AG09319 (cell line): Measurements from ENCODE around the gene RING1.
"Not testable (repeated sequence)": the region's sequence is repeated elsewhere in the genome, so short reads cannot be mapped to it uniquely, and the experiment has no call there.

ENCODE experiments used
- DNase-seq: peaks from one replicate; pipeline ENCODE4 v3.0.0-alpha.2; 2010; ENCODE audit warnings: low read depth; ENCODE audit errors: extremely low read depth
- TF ChIP-seq, protein P1 (sequence below): IDR thresholded peaks from 2 replicates; pipeline ENCODE4 v1.5.1; 2011; ENCODE audit warnings: low read depth, mild to moderate bottlenecking, inconsistent platforms, low read length, moderate library complexity

RING1 gene

DNA sequence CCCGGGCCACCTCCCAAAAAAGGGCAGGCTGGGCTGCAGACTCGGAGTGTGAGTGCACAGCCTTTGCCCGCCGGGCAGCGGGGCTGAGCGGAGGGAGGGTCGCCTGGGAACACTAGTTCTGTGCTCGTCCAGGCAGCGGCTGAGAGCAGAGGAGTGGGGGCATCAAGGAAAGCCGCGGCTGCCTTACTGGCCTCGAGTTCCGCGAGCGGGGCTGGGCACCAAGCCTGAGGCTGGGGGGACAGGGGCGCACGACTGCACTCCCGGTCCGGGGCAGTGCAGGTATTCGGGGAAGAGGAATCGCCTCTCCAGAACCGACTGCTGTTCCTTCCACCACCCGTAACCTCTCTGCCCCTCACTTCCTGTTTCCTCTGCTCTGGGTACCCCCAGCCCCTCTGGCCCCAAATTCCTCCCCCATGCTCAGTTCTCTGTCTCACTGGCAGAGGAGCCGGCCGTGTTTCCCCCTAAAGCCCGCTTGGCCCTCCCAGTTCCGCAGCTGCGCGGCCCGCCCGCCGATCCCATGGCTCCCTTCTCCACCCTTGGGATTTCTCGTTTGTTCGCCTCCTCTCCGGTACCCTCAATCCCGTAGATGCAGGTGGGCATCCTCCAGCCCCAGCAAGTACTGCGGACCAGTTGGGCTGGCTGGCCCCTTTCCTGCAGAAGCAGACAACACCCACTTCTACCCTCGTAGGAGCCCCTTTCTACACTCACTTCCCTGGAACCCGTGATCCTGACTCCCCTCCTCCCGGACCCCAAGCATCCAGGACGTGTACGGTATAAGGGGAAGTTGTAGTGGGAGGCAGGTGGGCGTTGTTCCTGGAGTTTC, 5.1 kb downstream of the RING1 start:
- TF ChIP-seq, protein P1, sequence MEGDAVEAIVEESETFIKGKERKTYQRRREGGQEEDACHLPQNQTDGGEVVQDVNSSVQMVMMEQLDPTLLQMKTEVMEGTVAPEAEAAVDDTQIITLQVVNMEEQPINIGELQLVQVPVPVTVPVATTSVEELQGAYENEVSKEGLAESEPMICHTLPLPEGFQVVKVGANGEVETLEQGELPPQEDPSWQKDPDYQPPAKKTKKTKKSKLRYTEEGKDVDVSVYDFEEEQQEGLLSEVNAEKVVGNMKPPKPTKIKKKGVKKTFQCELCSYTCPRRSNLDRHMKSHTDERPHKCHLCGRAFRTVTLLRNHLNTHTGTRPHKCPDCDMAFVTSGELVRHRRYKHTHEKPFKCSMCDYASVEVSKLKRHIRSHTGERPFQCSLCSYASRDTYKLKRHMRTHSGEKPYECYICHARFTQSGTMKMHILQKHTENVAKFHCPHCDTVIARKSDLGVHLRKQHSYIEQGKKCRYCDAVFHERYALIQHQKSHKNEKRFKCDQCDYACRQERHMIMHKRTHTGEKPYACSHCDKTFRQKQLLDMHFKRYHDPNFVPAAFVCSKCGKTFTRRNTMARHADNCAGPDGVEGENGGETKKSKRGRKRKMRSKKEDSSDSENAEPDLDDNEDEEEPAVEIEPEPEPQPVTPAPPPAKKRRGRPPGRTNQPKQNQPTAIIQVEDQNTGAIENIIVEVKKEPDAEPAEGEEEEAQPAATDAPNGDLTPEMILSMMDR = no peak
- DNase-seq = no peak

DNA sequence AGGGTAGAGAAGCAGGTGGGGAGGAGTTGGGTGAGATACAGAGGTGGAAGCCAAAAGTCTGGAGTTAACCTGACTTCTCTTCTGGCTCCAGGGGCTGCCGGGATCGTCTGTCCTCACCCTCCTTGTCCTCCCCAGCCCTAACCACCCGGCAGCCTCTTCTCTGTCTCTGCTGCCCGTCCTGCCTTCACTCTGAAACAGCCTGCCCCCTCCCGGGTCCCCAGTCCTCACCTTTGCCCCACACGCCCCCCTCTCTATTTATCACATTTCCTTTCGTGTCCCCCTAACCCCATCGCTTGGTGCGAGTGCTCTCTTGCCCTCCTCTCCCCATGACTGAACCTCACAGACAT, 5.7 kb downstream of the RING1 start:
- no peak for DNase-seq

DNA sequence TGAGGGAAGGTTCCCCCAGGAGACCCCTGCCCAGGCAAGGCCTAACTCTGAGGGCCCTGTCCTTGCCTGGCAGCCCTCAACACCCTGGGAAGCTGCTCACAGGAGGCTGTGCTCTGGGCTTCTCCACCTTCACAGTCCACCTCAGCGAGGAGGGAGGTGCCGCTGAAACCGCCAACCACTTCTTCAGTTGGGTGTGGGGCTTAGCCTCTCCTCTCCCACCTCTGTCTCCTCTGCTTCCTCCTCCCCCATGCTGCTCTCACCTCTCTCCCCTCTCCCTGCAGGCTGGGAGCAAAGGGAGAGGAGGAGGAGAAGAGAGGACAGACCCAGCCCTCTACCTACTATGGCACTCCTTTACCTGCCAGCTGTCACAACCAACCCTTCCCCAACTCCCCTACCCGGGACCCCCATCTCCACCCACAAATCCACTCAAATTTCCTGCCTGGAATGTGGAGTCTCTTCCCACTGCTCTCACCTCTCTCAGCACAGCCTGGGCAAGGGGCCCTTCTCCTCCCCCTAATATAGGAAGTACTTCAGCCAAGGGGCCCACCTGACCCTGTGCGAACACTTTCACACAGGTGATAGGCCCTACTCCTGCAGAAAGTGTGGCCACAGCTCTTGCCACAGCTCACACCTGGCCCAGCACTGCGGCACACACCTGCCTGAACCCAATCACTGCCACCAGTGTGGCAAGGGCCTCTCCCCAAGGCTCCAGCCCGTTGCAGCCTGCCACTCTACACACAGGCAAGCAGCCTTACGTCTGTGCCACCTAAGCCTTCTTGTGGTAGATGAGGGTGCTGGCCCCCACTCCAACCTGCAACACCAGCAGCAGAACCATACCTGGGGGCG, 7.2 kb downstream of the RING1 start:
- no peak for DNase-seq
- TF ChIP-seq, protein P1 = no peak

More for the DNA sequence above, 5.7 kb downstream of the RING1 start:
- TF ChIP-seq, protein P1 = no peak

DNA sequence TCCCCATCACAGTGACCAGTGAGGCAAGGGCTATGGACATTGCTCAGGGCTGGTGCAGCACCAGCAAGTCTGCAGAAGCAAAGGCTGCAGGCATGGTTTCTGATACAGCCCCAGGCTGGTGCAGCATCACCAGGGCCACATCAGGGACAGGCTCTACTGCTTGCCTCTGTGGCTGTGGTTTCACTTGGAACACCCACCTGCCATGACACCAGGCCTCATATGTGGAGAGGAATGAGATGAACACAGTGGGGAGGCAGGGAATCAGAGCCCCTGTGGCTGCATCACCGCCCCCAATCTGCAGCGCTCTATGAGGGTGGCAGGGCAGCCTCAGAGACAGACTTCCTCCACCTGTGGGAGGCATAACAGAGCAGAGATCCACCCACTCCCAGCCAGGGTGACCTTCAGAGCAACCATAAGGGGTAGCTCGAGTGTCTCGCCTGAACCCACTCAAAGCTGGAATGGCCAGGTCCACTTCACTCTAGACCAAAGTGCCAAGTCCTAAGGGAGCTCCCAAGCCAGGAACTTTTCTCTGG, 7.9 kb downstream of the RING1 start:
- TF ChIP-seq, protein P1 = no peak
- no peak for DNase-seq

DNA sequence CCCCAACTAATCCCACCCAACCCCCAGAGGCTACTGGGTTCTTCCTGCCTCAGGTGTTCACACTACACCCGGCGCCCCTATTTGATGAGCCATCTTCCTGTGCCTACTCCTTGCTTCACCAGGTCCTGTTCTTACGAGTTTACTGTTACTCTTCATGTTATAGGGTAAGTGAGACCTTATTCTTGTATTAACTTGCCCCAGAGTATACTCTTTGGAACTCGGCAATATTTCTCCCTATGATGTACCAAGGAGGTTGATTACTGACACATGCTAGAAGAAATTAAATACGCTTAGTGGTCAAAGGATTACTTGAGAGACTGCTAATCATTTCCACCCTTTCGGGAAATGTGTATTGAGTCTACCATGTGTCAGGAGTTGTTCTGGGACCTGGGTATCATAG, 8.9 kb downstream of the RING1 start:
- TF ChIP-seq, protein P1 = no peak
- DNase-seq = no peak

DNA sequence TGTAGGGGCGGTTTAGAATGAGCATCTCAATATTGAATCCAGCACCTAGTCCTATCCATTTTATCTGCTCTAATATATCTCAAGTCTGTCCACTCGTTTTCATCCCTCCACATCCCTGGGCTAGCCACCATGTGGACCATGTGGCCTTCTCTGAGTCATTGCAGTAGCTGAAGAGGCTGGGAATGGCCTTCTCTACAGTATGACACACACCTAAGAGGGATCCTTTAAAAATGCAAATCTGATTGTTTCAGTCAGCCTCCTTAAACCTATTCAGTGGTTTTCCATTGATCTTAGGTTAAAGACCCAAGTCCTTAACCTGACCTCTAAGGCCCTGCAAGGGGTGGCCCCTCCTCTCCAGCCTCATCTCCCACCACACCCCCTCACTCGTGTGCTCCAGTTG, 9.4 kb downstream of the RING1 start:
- DNase-seq = no peak

DNA sequence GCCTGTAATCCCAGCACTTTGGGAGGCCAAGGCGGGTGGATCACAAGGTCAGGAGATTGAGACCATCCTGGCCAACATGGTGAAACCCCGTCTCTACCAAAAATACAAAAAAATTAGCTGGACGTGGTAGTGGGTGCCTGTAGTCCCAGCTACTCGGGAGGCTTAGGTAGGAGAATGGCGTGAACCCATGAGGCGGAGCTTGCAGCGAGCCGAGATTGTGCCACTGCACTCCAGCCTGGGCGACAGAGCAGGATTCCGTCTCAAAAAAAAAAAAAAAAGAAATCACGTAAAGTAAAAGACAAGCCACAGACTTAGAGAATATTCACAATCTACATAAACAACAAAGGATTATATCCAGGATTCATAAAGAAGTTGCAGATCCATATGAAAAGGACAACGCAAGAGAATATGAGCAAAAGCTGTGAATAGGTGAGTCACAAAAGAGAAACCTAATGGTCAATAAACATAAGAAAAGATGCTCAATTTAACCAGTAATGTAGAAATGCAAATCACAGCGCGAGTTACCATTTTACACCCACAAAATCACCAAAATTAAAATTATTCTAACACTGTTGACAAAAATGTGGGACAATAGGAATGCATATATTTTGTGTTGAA, 18.3 kb downstream of the RING1 start:
- DNase-seq = not testable (repeated sequence)

More for the DNA sequence above, 9.4 kb downstream of the RING1 start:
- TF ChIP-seq, protein P1 = no peak
